A549 treated with RU486 at 1 μM for 4 hours (cell line): ENCODE measurements around the gene SLC7A7. TPM values are rescaled to one million over a fixed set of nuclear protein-coding genes. Genes with fewer than 3 reads are reported as not detected.

ENCODE experiments used
- total RNA-seq: library from RNA; stranded (reverse); fragments of 200-300 nt; extraction: Qiagen RNA extraction; gene quantifications from 5 replicates; pipeline ENCODE4 v1.2.3, GENCODE V29; 2022; ENCODE audit warnings: low read depth

The SLC7A7 gene
- 10.1 to 16.0 TPM (median 14.5 TPM) in 5 replicates for total RNA-seq

DNA sequence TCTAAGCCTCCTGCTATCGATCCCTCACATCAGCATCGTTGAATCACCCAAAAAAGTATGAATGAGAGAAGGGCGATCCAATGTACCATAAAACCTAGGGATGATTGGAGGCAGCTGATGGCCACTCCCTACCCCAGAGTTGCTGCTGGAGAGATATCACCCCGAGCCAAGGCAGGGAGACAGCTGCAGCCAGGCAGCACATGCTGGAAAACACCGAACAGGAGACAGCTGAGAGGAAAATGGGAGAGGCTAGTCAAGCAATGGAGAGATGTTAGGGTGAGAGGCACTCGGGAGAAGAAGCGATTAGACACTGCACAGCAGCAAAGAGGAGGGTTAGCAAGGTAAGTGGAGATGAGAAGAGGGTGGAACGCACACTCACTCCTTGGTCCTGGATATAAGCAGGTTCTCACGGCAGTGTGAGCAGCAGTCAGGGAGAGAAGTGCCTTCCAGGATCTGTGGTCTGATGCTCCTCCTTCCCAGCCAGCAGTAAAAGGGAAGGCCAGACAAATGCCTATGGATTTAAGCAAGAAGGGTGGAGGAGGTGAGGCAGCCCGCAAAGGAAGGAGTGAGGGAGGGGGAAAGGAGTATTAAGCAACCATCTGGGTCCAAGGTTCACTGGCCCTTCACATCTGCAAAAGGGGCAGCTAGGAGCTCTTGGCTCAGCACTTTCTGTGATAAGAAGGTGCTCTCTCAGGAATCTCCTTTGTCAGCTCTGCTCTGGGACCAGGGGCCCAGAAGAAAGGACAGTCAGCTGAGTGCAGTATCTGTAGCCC, at the start of gene SLC7A7:
SLC7A7 (minus strand) TSS at position 495 of the 773 bp plus-strand sequence. CDS start 2,037 bp downstream, outside the sequence.

DNA sequence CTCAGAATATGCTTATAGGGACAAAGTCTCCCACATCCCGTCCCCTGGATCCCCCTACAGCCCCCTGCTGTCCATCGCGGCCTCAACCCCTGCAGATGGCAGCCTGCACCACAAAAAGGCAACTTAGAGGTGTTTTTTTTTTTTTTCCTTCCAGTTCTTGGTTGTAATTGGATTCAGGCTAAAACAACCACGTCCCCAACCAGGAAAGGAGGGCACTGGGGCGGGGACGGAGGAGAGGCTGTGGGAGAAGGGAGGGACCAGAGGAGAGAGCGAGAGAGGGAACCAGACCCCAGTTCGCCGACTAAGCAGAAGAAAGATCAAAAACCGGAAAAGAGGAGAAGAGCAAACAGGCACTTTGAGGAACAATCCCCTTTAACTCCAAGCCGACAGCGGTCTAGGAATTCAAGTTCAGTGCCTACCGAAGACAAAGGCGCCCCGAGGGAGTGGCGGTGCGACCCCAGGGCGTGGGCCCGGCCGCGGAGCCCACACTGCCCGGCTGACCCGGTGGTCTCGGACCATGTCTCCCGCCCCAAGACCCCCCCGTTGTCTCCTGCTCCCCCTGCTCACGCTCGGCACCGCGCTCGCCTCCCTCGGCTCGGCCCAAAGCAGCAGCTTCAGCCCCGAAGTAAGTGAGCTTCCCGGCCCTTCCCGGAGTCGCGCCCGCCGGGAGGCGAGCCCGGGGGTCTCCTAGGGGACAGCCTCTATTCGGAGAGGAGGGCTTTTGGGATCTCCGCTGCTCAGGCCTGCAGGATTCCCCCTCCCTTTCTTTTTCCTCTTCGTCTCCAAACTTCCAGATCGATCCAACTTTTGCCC, 21.3 kb upstream of the SLC7A7 start, which contains the start of gene MMP14:
MMP14 (plus strand) TSS at position 285 of the 813 bp plus-strand sequence; CDS start at position 518, 233 bp downstream.

DNA sequence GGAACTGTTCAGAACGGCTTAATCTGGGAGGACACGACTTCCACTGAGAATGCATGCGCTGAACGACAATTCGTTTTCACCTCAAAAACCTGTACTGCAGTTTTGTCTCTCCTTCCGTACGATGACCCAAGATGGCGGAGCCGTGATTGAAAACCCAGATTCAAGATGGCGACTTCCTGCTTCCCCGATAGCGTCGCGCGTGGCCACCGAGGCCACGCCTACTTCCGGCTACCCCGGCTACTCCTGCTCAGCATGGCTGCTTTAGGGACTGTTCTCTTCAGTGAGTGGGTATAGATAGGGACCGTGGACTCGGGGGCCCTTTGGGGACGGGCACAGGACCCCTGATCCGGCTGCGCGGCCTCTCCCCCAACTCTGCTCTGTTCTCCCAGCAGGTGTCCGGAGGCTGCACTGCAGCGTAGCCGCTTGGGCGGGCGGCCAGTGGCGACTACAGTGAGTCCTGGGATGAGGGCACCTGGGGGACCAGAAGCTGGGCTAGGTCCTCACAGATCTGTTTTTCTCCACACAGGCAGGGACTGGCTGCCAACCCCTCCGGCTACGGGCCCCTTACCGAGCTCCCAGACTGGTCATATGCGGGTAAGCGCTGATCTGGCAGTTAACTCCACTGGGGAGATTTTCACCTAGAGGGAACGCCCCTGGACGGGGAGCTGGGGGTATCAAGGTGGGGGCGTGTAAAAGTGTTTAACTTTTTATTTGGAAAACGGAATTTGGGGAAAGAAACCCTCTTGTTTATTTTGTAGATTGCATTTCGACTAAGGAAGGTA, 14.6 kb upstream of the SLC7A7 start, which contains the start of gene MRPL52:
MRPL52 (plus strand) TSS at position 227 of the 782 bp plus-strand sequence; CDS start at position 253, 26 bp downstream.

DNA sequence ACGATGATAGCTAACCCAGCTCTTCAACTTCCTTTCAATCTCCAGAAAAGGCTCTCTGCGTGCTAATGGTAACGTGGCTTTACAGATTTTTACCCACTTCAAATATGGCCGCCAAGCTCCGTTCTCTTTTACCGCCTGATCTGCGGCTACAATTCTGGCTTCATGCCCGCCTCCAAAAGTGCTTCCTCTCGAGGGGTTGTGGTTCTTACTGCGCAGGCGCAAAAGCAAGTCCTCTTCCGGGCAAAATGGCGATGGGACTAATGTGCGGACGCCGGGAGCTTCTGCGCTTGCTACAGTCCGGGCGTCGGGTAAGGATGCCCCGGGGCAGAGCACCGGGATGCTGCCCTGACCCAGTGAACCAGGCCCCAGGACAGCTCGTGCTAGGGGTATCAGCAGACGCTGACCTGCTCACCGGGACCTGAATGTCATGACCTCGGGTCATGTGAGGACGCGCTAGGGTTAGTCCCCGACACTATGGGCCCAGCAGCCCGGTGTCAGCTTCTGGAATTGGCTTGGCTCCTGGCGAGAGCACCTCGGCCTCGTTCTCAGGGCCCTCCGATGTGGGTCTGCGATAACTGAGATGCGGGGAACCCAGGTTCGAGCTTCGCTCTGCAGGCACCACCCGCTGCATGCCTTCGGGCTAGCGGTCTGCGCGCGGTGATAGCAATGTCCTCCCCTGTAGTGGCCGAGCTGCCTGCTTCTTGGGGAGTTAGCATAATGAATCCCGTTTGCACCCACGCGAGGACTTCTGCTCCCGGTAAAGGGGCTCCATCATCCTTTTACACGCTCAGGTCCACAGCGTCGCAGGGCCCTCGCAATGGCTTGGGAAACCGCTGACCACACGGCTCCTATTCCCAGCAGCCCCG, 48.5 kb downstream of the SLC7A7 start, which contains the start of gene OXA1L:
OXA1L (plus strand) TSS at position 232 of the 866 bp plus-strand sequence; CDS start at position 246, 14 bp downstream.

Other genes with a start within 250 kb of the SLC7A7 start
- gene DAD1, start 226.2 kb downstream of the SLC7A7 start, total RNA-seq: 284 to 364 TPM (median 345 TPM) in 5 replicates
- 51.3 to 54.2 TPM (median 53.2 TPM) in 5 replicates for gene ABHD4, start 217.1 kb downstream of the SLC7A7 start, total RNA-seq
- gene OR6J1, start 171.1 kb downstream of the SLC7A7 start, total RNA-seq: not detected in 5 replicates
- gene OXA1L, start 48.7 kb downstream of the SLC7A7 start, total RNA-seq: 147 to 168 TPM (median 162 TPM) in 5 replicates
- gene MRPL52, start 14.5 kb upstream of the SLC7A7 start, total RNA-seq: 149 to 241 TPM (median 211 TPM) in 5 replicates
- gene MMP14, start 21.1 kb upstream of the SLC7A7 start, total RNA-seq: 0.37 to 0.94 TPM (median 0.74 TPM) in 5 replicates
- 59.9 to 82.8 TPM (median 72.1 TPM) in 5 replicates for gene LRP10, start 56.3 kb upstream of the SLC7A7 start, total RNA-seq
- 0.22 to 0.46 TPM (median 0.37 TPM) in 5 replicates for gene REM2, start 67.8 kb upstream of the SLC7A7 start, total RNA-seq
- gene RBM23, start 103.7 kb upstream of the SLC7A7 start, total RNA-seq: 58.1 to 70.5 TPM (median 63.1 TPM) in 5 replicates
- gene PRMT5, start 113.9 kb upstream of the SLC7A7 start, total RNA-seq: 103 to 161 TPM (median 122 TPM) in 5 replicates
- gene HAUS4, start 141.7 kb upstream of the SLC7A7 start, total RNA-seq: 35.0 to 41.1 TPM (median 36.9 TPM) in 5 replicates
- 38.8 to 43.7 TPM (median 40.1 TPM) in 5 replicates for gene AJUBA, start 167.1 kb upstream of the SLC7A7 start, total RNA-seq
- 3.5 to 4.2 TPM (median 3.8 TPM) in 5 replicates for gene C14orf93, start 194.7 kb upstream of the SLC7A7 start, total RNA-seq
- 311 to 330 TPM (median 317 TPM) in 5 replicates for gene PSMB5, start 219.5 kb upstream of the SLC7A7 start, total RNA-seq
- not detected in 5 replicates for gene PSMB11, start 226.8 kb upstream of the SLC7A7 start, total RNA-seq
- 2.7 to 5.9 TPM (median 5.0 TPM) in 5 replicates for gene CDH24, start 242.1 kb upstream of the SLC7A7 start, total RNA-seq